Measurements from ENCODE around the gene CA11. TPM values are rescaled to one million over a fixed set of nuclear protein-coding genes. Genes with fewer than 3 reads are reported as not detected.

CA11 gene
- total RNA-seq, 1 donor from 2014 or later, result 12.6 TPM

DNA sequence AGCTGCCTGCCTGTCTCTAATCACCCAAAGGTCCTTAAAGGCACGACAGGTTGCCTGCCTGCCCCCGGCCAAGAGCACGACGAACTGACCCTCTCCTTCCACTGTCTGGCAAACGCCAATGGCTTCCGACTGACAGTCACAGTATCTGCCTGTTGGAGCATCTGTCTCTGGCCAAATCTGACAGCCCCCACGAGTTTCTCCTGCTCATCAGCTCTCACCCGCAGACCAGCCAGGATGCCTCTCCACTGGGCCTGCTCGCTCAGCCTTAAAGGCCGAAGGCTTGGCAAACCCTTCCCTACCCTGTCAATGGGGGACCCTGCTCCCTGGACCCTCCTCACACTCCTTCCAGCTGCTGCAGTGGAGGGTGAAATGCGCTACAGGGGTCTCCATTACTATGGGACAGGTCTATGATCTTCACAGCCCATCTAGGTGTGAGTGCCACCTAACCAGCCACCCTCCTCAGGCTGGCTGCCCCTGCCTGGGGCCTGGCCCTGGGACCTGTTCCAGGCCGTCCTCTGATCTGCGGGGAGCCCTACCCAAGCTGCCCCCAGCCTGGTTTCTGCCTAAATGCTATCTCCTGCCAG is 32.0 kb downstream of the CA11 start:
- Histone ChIP-seq H3K4me1 (peaks cover 41% of the 10 kb centered on the region), H3K9ac (no peak overlapping the region), H2AFZ (replicated peaks) (no peak overlapping the region), H3F3A (ENCODE audit: low read depth) (peaks cover 53% of the 10 kb centered on the region), H3K27me3 (no peaks in the 10 kb centered on the region), H4K20me1 (ENCODE audit: low read depth) (peaks cover 46% of the 10 kb centered on the region), H3K36me3 (no peaks in the 10 kb centered on the region), H3K9me3 (ENCODE audit: low read depth) (no peaks in the 10 kb centered on the region), H3K27ac (peak overlapping the region; percentile 91), H3K4me3 (no peak overlapping the region), H3K4me2 (peak overlapping the region; percentile 76), H3K79me2 (ENCODE audit: low read depth) (peaks cover 33% of the 10 kb centered on the region)
- no peak for DNase-seq (ENCODE audit: low spot score)
- H3K4me3 Mint-ChIP-seq, result peak overlapping the region; percentile 72
- peaks cover 30% of the 10 kb centered on the region for H3K4me1 Mint-ChIP-seq
- TF ChIP-seq EZH2 (IDR thresholded peaks at IDR 0.05) (no peak), EZH2phosphoT487 (IDR thresholded peaks at IDR 0.05) (no peak)
- TF ChIP-seq, protein P1, sequence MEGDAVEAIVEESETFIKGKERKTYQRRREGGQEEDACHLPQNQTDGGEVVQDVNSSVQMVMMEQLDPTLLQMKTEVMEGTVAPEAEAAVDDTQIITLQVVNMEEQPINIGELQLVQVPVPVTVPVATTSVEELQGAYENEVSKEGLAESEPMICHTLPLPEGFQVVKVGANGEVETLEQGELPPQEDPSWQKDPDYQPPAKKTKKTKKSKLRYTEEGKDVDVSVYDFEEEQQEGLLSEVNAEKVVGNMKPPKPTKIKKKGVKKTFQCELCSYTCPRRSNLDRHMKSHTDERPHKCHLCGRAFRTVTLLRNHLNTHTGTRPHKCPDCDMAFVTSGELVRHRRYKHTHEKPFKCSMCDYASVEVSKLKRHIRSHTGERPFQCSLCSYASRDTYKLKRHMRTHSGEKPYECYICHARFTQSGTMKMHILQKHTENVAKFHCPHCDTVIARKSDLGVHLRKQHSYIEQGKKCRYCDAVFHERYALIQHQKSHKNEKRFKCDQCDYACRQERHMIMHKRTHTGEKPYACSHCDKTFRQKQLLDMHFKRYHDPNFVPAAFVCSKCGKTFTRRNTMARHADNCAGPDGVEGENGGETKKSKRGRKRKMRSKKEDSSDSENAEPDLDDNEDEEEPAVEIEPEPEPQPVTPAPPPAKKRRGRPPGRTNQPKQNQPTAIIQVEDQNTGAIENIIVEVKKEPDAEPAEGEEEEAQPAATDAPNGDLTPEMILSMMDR (IDR thresholded peaks at IDR 0.05), result no peak
- no peaks in the 10 kb centered on the region for H3K9me3 Mint-ChIP-seq
- peaks cover 6% of the 10 kb centered on the region for H3K27me3 Mint-ChIP-seq (ENCODE audit: insufficient read depth, low read depth)
- H3K36me3 Mint-ChIP-seq, result peaks cover 15% of the 10 kb centered on the region
- peak overlapping the region; percentile 95 for H3K27ac Mint-ChIP-seq

GRCh38 chr19:48613024-48613851 is 32.7 kb downstream of the CA11 start:
- Mint-ChIP-seq H3K36me3 (peaks cover 11% of the 10 kb centered on the region), H3K27me3 (ENCODE audit: insufficient read depth, low read depth) (peaks cover 4% of the 10 kb centered on the region), H3K4me1 (peaks cover 25% of the 10 kb centered on the region), H3K4me3 (peak overlapping the region; percentile 72), H3K9me3 (no peaks in the 10 kb centered on the region), H3K27ac (peak overlapping the region; percentile 95)
- Histone ChIP-seq H3K4me2 (no peak overlapping the region), H3K4me1 (peaks cover 41% of the 10 kb centered on the region), H3K9ac (no peak overlapping the region), H3K79me2 (ENCODE audit: low read depth) (peaks cover 26% of the 10 kb centered on the region), H3F3A (ENCODE audit: low read depth) (peaks cover 47% of the 10 kb centered on the region), H3K27ac (no peak overlapping the region), H3K27me3 (no peaks in the 10 kb centered on the region), H3K4me3 (no peak overlapping the region), H4K20me1 (ENCODE audit: low read depth) (peaks cover 41% of the 10 kb centered on the region), H3K9me3 (ENCODE audit: low read depth) (no peaks in the 10 kb centered on the region), H2AFZ (replicated peaks) (no peak overlapping the region), H3K36me3 (no peaks in the 10 kb centered on the region)
- TF ChIP-seq EZH2 (IDR thresholded peaks at IDR 0.05) (no peak), EZH2phosphoT487 (IDR thresholded peaks at IDR 0.05) (no peak)
- TF ChIP-seq, protein P1 (IDR thresholded peaks at IDR 0.05), result no peak
- DNase-seq (ENCODE audit: low spot score), result no peak

DNA sequence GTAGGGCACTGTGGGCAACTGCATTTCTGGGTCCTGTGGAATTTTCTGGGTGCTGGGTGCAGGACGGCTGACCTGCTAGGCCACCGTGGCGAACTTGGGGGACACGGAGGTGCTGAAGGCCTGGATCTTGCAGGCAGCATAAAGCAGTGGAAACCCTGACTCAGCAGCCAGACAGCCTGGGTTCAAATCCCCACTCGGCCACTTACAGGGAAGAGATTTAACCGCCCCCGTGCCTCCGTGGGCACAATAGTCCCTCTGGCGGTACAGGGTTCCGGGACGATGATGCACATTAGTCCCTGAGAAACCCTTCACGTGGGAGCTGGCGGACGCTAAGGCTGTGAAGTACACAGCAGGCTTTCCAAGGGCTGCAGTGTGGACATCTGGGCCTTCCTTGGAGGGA is 34.1 kb downstream of the CA11 start:
- Mint-ChIP-seq H3K27me3 (ENCODE audit: insufficient read depth, low read depth) (peaks cover 4% of the 10 kb centered on the region), H3K4me1 (peaks cover 16% of the 10 kb centered on the region), H3K9me3 (no peaks in the 10 kb centered on the region), H3K27ac (peak overlapping the region; percentile 29), H3K36me3 (peaks cover 8% of the 10 kb centered on the region), H3K4me3 (no peak overlapping the region)
- no peak overlapping the region for H3K27ac ChIP-seq
- H3K4me1 ChIP-seq, result peaks cover 30% of the 10 kb centered on the region
- TF ChIP-seq EZH2phosphoT487 (IDR thresholded peaks at IDR 0.05), result no peak
- TF ChIP-seq, protein P1 (IDR thresholded peaks at IDR 0.05), result no peak
- TF ChIP-seq EZH2 (IDR thresholded peaks at IDR 0.05), result no peak
- H3K4me3 ChIP-seq, result no peak overlapping the region
- H3K4me2 ChIP-seq, result no peak overlapping the region
- H3K79me2 ChIP-seq (ENCODE audit: low read depth), result peaks cover 12% of the 10 kb centered on the region
- H3K9me3 ChIP-seq (ENCODE audit: low read depth), result no peaks in the 10 kb centered on the region
- no peak overlapping the region for H2AFZ ChIP-seq (replicated peaks)
- no peak overlapping the region for H3K9ac ChIP-seq
- H3F3A ChIP-seq (ENCODE audit: low read depth), result peaks cover 33% of the 10 kb centered on the region
- H3K36me3 ChIP-seq, result no peaks in the 10 kb centered on the region
- peaks cover 27% of the 10 kb centered on the region for H4K20me1 ChIP-seq (ENCODE audit: low read depth)
- DNase-seq (ENCODE audit: low spot score), result no peak
- H3K27me3 ChIP-seq, result no peaks in the 10 kb centered on the region

Measured in neural progenitor cell (in vitro differentiated cells).